ENCODE results near the gene EPDR1.
"Not testable (repeated sequence)": the region's sequence is repeated elsewhere in the genome, so short reads cannot be mapped to it uniquely, and the experiment has no call there.

Gene EPDR1

GRCh38 chr7:37944737-37945054 lies 24.3 kb downstream of the EPDR1 start:
- TF ChIP-seq POLR2A (IDR thresholded peaks at IDR 0.05; ENCODE audit: low read depth, low read length), result no peak
- DNase-seq (ENCODE audit: insufficient read length, low spot score), result no peak
- FAIRE-seq, result no peak

GRCh38 chr7:37945336-37945735 lies 24.9 kb downstream of the EPDR1 start:
- DNase-seq (ENCODE audit: insufficient read length, low spot score) (no peak), FAIRE-seq (no peak)
- TF ChIP-seq POLR2A (IDR thresholded peaks at IDR 0.05; ENCODE audit: low read depth, low read length), result no peak

- no peak for TF ChIP-seq POLR2A (IDR thresholded peaks at IDR 0.05; ENCODE audit: low read depth, low read length)
- DNase-seq (ENCODE audit: insufficient read length, low spot score) (no peak), FAIRE-seq (no peak)
Measured at GRCh38 chr7:37947138-37947940, 26.9 kb downstream of the EPDR1 start.

- no peak for DNase-seq (ENCODE audit: insufficient read length, low spot score)
- FAIRE-seq, result no peak
- no peak for TF ChIP-seq POLR2A (IDR thresholded peaks at IDR 0.05; ENCODE audit: low read depth, low read length)
Measured at GRCh38 chr7:37947941-37948210, 27.4 kb downstream of the EPDR1 start.

- DNase-seq (ENCODE audit: insufficient read length, low spot score), result no peak
- no peak for FAIRE-seq
- no peak for TF ChIP-seq POLR2A (IDR thresholded peaks at IDR 0.05; ENCODE audit: low read depth, low read length)
Measured at GRCh38 chr7:37952240-37952639, 31.8 kb downstream of the EPDR1 start.

- FAIRE-seq; DNase-seq (ENCODE audit: insufficient read length, low spot score): not testable (repeated sequence)
Measured at GRCh38 chr7:37954217-37954616, 33.8 kb downstream of the EPDR1 start.

GRCh38 chr7:37956791-37957190 lies 36.4 kb downstream of the EPDR1 start:
- DNase-seq (ENCODE audit: insufficient read length, low spot score) (no peak), FAIRE-seq (no peak)
- no peak for TF ChIP-seq POLR2A (IDR thresholded peaks at IDR 0.05; ENCODE audit: low read depth, low read length)

GRCh38 chr7:37957221-37957970 lies 37.0 kb downstream of the EPDR1 start:
- TF ChIP-seq POLR2A (IDR thresholded peaks at IDR 0.05; ENCODE audit: low read depth, low read length), result no peak
- DNase-seq (ENCODE audit: insufficient read length, low spot score) (no peak), FAIRE-seq (no peak)

GRCh38 chr7:37960483-37960882 lies 40.0 kb downstream of the EPDR1 start:
- DNase-seq (ENCODE audit: insufficient read length, low spot score) (no peak), FAIRE-seq (no peak)
- no peak for TF ChIP-seq POLR2A (IDR thresholded peaks at IDR 0.05; ENCODE audit: low read depth, low read length)

- DNase-seq (ENCODE audit: insufficient read length, low spot score) (no peak), FAIRE-seq (no peak)
- no peak for TF ChIP-seq POLR2A (IDR thresholded peaks at IDR 0.05; ENCODE audit: low read depth, low read length)
Measured at GRCh38 chr7:37961251-37961650, 40.8 kb downstream of the EPDR1 start.

- DNase-seq (ENCODE audit: insufficient read length, low spot score) (no peak), FAIRE-seq (no peak)
- no peak for TF ChIP-seq POLR2A (IDR thresholded peaks at IDR 0.05; ENCODE audit: low read depth, low read length)
Measured at GRCh38 chr7:37964196-37964595, 43.8 kb downstream of the EPDR1 start.

GRCh38 chr7:37970211-37970610 lies 49.8 kb downstream of the EPDR1 start:
- no peak for DNase-seq (ENCODE audit: insufficient read length, low spot score)
- FAIRE-seq, result no peak
- TF ChIP-seq POLR2A (IDR thresholded peaks at IDR 0.05; ENCODE audit: low read depth, low read length), result no peak

GRCh38 chr7:37971491-37971890 lies 51.1 kb downstream of the EPDR1 start:
- TF ChIP-seq POLR2A (IDR thresholded peaks at IDR 0.05; ENCODE audit: low read depth, low read length), result no peak
- no peak for FAIRE-seq
- DNase-seq (ENCODE audit: insufficient read length, low spot score), result no peak

GRCh38 chr7:37973915-37974314 lies 53.5 kb downstream of the EPDR1 start:
- no peak for TF ChIP-seq POLR2A (IDR thresholded peaks at IDR 0.05; ENCODE audit: low read depth, low read length)
- FAIRE-seq, result no peak
- no peak for DNase-seq (ENCODE audit: insufficient read length, low spot score)

GRCh38 chr7:37974711-37975110 lies 54.3 kb downstream of the EPDR1 start:
- FAIRE-seq (no peak), DNase-seq (ENCODE audit: insufficient read length, low spot score) (no peak)
- TF ChIP-seq POLR2A (IDR thresholded peaks at IDR 0.05; ENCODE audit: low read depth, low read length), result no peak
